Esophagus (tissue), 2 donors: ENCODE data around the gene TNFRSF19. TPM values are rescaled to one million over a fixed set of nuclear protein-coding genes. Genes with fewer than 3 reads are reported as not detected.

Experiments used
- H3K27ac ChIP-seq, 2 donors: one replicate each; pipeline ENCODE4 v1.5.1; 2013; ENCODE audit warnings: low read depth in 2 of 2, mild to moderate bottlenecking in 2 of 2, inconsistent platforms in 1 of 2, low read length in 1 of 2, moderate library complexity in 1 of 2
- H3K27me3 ChIP-seq, 2 donors: one replicate each; pipeline ENCODE4 v1.6.1; 2013; ENCODE audit warnings: low read length in 2 of 2, control low read depth in 1 of 2, mild to moderate bottlenecking in 1 of 2; ENCODE audit not compliant: insufficient read depth in 2 of 2, control insufficient read depth in 1 of 2
- H3K36me3 ChIP-seq, 2 donors: one replicate each; pipeline ENCODE4 v1.6.1; 2013; ENCODE audit warnings: low read length in 1 of 2; ENCODE audit not compliant: control insufficient read depth in 2 of 2, insufficient read depth in 2 of 2
- H3K4me1 ChIP-seq, 2 donors: one replicate each; pipeline ENCODE4 v1.6.1; 2013; ENCODE audit warnings: low read length in 1 of 2; ENCODE audit not compliant: control insufficient read depth in 2 of 2, insufficient read depth in 2 of 2
- H3K4me3 ChIP-seq, 2 donors: one replicate each; pipeline ENCODE4 v1.5.1; 2013; ENCODE audit warnings: low read length in 2 of 2, mild to moderate bottlenecking in 2 of 2, low read depth in 1 of 2, moderate library complexity in 1 of 2
- H3K9me3 ChIP-seq, 2 donors: one replicate each; pipeline ENCODE4 v1.6.1; 2013; ENCODE audit warnings: mild to moderate bottlenecking in 2 of 2, low read depth in 1 of 2, low read length in 1 of 2, moderate library complexity in 1 of 2; ENCODE audit not compliant: control insufficient read depth in 2 of 2, insufficient read depth in 1 of 2
- WGBS, 2 donors: extraction: QIAGEN DNeasy Blood & Tissue Kit; methylation state at CpG; one replicate each; pipeline ENCODE4 v1.1.7; 2013; 5-methylcytosine and 5-hydroxymethylcytosine counted together
- polyA plus RNA-seq, 2 donors: library from polyadenylated mRNA; stranded (reverse); fragments of 200-250 nt; gene quantifications; one replicate each; pipeline ENCODE4 v1.2.3, GENCODE V29; 2013
- donor health status: healthy with polysubstance abuse.
- donor health status: Bipolar disorder and iron deficiency.

The TNFRSF19 gene
- polyA plus RNA-seq, 2 donors: 4.2 to 6.3 TPM

DNA sequence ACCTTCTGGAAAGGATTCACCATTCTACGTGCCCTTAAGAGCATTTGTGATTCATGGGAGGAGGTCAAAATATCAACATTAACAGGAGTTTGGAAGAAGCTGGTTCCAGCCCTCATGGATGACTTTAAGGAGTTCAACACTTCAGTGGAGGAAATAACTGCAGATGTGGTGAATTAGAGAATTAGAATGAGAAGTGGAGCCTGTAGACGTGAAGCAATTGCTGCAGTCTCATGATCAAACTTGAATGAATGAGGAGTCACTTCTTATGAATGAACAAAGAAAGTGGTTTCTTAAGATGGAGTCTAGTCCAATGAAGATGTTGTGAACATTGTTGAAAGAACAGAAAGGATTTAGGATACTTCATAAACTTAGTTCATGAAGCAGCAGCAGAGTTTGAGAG lies 129.1 kb downstream of the TNFRSF19 start:
- Histone ChIP-seq H3K4me3 (no peak overlapping the region), H3K27ac (no peak overlapping the region), H3K27me3 (no peaks in the 10 kb centered on the region), H3K4me1 (peaks cover 9 to 14% of the 10 kb centered on the region in 2 donors), H3K9me3 (no peaks in the 10 kb centered on the region), H3K36me3 (no peaks in the 10 kb centered on the region)
- 86 to 90% methylated on average over 2 of the region's 2 CpGs for WGBS, 2 donors

- Histone ChIP-seq H3K36me3 (no peaks in the 10 kb centered on the region), H3K27ac (no peak overlapping the region), H3K9me3 (no peaks in the 10 kb centered on the region), H3K4me3 (no peak overlapping the region), H3K27me3 (no peaks in the 10 kb centered on the region), H3K4me1 (peaks cover 6 to 8% of the 10 kb centered on the region in 2 donors)
- WGBS, 2 donors: 89 to 93% methylated on average over 5 of the region's 5 CpGs
Measured at GRCh38 chr13:23701186-23701585, 131.0 kb downstream of the TNFRSF19 start.

DNA sequence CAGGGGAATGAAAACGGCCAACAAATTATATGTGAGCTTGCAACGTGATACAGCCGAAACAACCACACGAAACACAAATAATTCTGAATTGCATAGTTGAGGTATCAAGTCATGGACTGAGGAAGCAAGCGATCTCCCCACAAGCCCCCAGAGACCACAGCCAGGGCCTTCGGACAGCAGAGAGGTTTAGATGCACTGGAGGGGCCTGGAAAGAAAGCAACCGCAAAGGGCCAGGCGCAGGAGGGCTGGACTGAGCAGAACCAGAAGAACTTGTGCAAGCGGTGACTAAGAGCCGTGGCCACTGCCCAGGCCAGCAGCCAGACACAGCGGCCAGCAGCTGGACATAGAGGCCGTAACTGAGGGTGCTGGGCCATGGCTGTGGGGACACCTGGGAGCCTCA lies 131.4 kb downstream of the TNFRSF19 start:
- H3K4me3 ChIP-seq: no peak overlapping the region
- WGBS, 2 donors: 83 to 85% methylated on average over 12 of the region's 12 CpGs
- H3K4me1 ChIP-seq: peaks cover 5% of the 10 kb centered on the region in 2 donors
- H3K9me3 ChIP-seq: no peaks in the 10 kb centered on the region
- no peak overlapping the region for H3K27ac ChIP-seq
- H3K36me3 ChIP-seq: no peaks in the 10 kb centered on the region
- H3K27me3 ChIP-seq: no peaks in the 10 kb centered on the region

GRCh38 chr13:23703246-23703860 lies 133.1 kb downstream of the TNFRSF19 start:
- WGBS, 2 donors: 49 to 66% methylated on average over 11 of the region's 11 CpGs
- Histone ChIP-seq H3K4me3 (no peak overlapping the region), H3K27ac (no peak overlapping the region), H3K4me1 (peaks cover 5% of the 10 kb centered on the region in 2 donors), H3K27me3 (no peaks in the 10 kb centered on the region), H3K9me3 (no peaks in the 10 kb centered on the region), H3K36me3 (no peaks in the 10 kb centered on the region)

GRCh38 chr13:23705583-23705982 lies 135.4 kb downstream of the TNFRSF19 start:
- no peaks in the 10 kb centered on the region for H3K36me3 ChIP-seq
- H3K4me1 ChIP-seq: peaks cover 5% of the 10 kb centered on the region in 2 donors
- no peaks in the 10 kb centered on the region for H3K27me3 ChIP-seq
- WGBS, 2 donors: 63 to 72% methylated on average over 2 of the region's 2 CpGs
- no peak overlapping the region for H3K4me3 ChIP-seq
- H3K9me3 ChIP-seq: no peaks in the 10 kb centered on the region
- no peak overlapping the region for H3K27ac ChIP-seq

DNA sequence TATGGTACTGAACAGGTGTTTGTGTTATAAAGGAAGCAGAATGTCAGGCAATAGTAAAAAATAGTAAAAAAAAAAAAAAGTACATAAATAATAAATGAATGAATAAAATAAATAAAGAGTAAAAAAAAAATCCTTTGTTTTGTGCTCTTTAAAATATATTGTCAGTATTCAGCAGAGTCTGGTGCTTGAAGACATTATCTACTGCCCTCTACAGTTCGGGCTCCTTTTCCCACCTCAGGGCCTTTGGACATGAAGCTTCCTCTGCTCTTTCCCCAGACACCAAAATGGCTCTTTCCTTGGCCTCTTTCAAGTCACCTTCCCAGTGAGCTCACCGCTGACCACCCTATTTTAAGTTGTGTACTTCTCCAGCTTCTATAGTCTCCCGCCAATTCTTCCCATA lies 137.5 kb downstream of the TNFRSF19 start:
- H3K4me1 ChIP-seq: peaks cover 0 to 2% of the 10 kb centered on the region in 2 donors
- H3K9me3 ChIP-seq: no peaks in the 10 kb centered on the region
- no peak overlapping the region for H3K4me3 ChIP-seq
- no peaks in the 10 kb centered on the region for H3K27me3 ChIP-seq
- no peaks in the 10 kb centered on the region for H3K36me3 ChIP-seq
- no peak overlapping the region for H3K27ac ChIP-seq
- WGBS, 2 donors: 80 to 89% methylated on average over 3 of the region's 3 CpGs

- Histone ChIP-seq H3K4me1 (no peaks in the 10 kb centered on the region), H3K9me3 (no peaks in the 10 kb centered on the region), H3K4me3 (no peak overlapping the region), H3K27me3 (no peaks in the 10 kb centered on the region), H3K27ac (no peak overlapping the region), H3K36me3 (no peaks in the 10 kb centered on the region)
- WGBS, 2 donors: 42 to 58% methylated on average over 1 of the region's 1 CpG
Measured at GRCh38 chr13:23709536-23709935, 139.3 kb downstream of the TNFRSF19 start.

DNA sequence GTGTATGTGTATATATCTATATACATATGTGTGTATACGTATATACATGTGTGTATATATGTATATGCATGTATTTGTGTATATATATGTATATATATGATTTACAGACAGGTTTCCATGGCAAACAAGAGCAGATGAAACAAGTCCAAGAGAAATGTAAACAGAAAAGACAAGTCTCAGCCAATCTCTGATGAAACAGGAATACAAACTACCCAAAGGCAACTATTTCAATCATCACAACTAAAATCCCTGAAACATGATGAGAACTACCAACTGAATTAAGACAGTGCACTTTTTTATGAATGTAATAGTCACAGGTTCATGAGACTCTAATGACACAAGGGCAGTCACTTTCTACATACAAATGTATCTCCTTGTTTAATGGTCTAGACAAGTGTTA lies 140.2 kb downstream of the TNFRSF19 start:
- no peak overlapping the region for H3K4me3 ChIP-seq
- 54 to 80% methylated on average over 1 of the region's 1 CpG for WGBS, 2 donors
- no peaks in the 10 kb centered on the region for H3K27me3 ChIP-seq
- H3K27ac ChIP-seq: no peak overlapping the region
- H3K4me1 ChIP-seq: no peaks in the 10 kb centered on the region
- H3K9me3 ChIP-seq: no peaks in the 10 kb centered on the region
- no peaks in the 10 kb centered on the region for H3K36me3 ChIP-seq

- no peak overlapping the region for H3K4me3 ChIP-seq
- WGBS, 2 donors: 72 to 78% methylated on average over 3 of the region's 3 CpGs
- no peaks in the 10 kb centered on the region for H3K9me3 ChIP-seq
- H3K4me1 ChIP-seq: peaks cover 0 to 7% of the 10 kb centered on the region in 2 donors
- H3K27ac ChIP-seq: no peak overlapping the region
- H3K36me3 ChIP-seq: no peaks in the 10 kb centered on the region
- H3K27me3 ChIP-seq: no peaks in the 10 kb centered on the region
Measured at GRCh38 chr13:23711355-23711754, 141.1 kb downstream of the TNFRSF19 start.

DNA sequence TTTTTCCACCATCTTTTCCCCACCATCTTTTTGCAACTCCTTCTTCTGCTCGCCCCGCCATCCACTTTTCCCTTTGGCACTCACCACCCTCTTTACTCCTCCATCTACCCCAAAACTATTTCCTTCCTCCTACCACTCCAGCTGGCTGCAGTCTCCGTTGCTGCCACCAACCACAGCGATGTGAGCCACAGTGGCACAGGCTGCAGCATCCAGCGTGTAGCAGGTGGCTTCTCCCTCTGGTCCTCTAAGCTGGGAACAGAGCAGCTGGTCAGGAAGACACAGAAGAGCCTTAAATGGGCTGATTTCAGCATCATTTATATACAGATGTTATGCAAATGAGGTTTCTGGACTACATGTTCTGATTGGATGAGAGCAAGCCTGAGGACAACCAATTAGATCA lies 144.5 kb downstream of the TNFRSF19 start:
- Histone ChIP-seq H3K27ac (no peak overlapping the region), H3K36me3 (no peaks in the 10 kb centered on the region), H3K27me3 (no peaks in the 10 kb centered on the region), H3K9me3 (no peaks in the 10 kb centered on the region), H3K4me3 (no peak overlapping the region), H3K4me1 (peaks cover 0 to 9% of the 10 kb centered on the region in 2 donors)
- WGBS, 2 donors: 77 to 84% methylated on average over 5 of the region's 5 CpGs
